Breast epithelium (tissue), 4 donors: ENCODE data around the gene APPL2. TPM values are rescaled to one million over a fixed set of nuclear protein-coding genes. Genes with fewer than 3 reads are reported as not detected.

ENCODE experiments used
- DNase-seq, 2 donors: peaks; one replicate each; pipeline ENCODE4 v3.0.0-alpha.2; 2019; ENCODE audit warnings: low spot score in 2 of 2
- H3K27ac ChIP-seq, 2 donors: fragments of 200-600 bp; sonication (generic) in 1 of 2; one replicate each; pipeline ENCODE4 v1.5.1; 2016 to 2019; ENCODE audit warnings: mild to moderate bottlenecking in 1 of 2
- H3K27me3 ChIP-seq, 2 donors: fragments of 200-600 bp; sonication (generic) in 1 of 2; one replicate each; pipeline versions ENCODE4 v1.5.1 to v1.6.0; 2017 to 2019; ENCODE audit warnings: control low read depth in 1 of 2, mild to moderate bottlenecking in 1 of 2
- H3K36me3 ChIP-seq: fragments of 200-600 bp; one replicate; pipeline ENCODE4 v1.5.1; 2019
- H3K4me1 ChIP-seq, 2 donors: fragments of 200-600 bp; sonication (generic); one replicate each; pipeline ENCODE4 v1.5.1; 2016 to 2019; ENCODE audit warnings: control low read depth in 1 of 2
- H3K4me3 ChIP-seq, 3 donors: fragments of 200-600 bp; sonication (generic); 1 replicate in 2 of 3; 2 replicates in 1 of 3; pipeline ENCODE4 v1.5.1; 2016 to 2019; ENCODE audit warnings: mild to moderate bottlenecking in 3 of 3, moderate library complexity in 2 of 3
- H3K9me3 ChIP-seq, 2 donors: fragments of 200-600 bp; sonication (generic) in 1 of 2; one replicate each; pipeline ENCODE4 v1.5.1; 2016 to 2019; ENCODE audit warnings: control low read depth in 1 of 2
- POLR2A ChIP-seq: fragments of 450-650 bp; IDR thresholded peaks from one replicate; pipeline ENCODE4 v1.6.1; 2016; ENCODE audit warnings: antibody characterized with exemption, mild to moderate bottlenecking, moderate library complexity
- POLR2AphosphoS5 ChIP-seq, 3 donors: sonication (generic); formaldehyde crosslinking; IDR thresholded peaks; one replicate each; pipeline ENCODE4 v1.6.1; 2017; ENCODE audit warnings: antibody characterized with exemption in 3 of 3
- intact Hi-C: fragments of 100-400 bp; cut with DNase I; formaldehyde crosslinking; loops from one replicate; pipeline ENCODE4 v1.15.1; 2023; ENCODE audit warnings: low total_unique reads
- total RNA-seq, 3 donors: library from RNA; depleted of rRNA; stranded (reverse); fragments of >200 nt; gene quantifications; one replicate each; pipeline ENCODE4 v1.1.0, GENCODE V29; 2016
- TF ChIP-seq, protein P1 (sequence below), 3 donors: fragments of 450-650 bp; IDR thresholded peaks; one replicate each; pipeline ENCODE4 v1.5.1; 2016 to 2017; ENCODE audit warnings: antibody characterized with exemption in 3 of 3, mild to moderate bottlenecking in 3 of 3, moderate library complexity in 3 of 3

Gene APPL2
- total RNA-seq, 3 donors from 2014 or later, result 73.0 to 130 (median 89.1) TPM

DNA sequence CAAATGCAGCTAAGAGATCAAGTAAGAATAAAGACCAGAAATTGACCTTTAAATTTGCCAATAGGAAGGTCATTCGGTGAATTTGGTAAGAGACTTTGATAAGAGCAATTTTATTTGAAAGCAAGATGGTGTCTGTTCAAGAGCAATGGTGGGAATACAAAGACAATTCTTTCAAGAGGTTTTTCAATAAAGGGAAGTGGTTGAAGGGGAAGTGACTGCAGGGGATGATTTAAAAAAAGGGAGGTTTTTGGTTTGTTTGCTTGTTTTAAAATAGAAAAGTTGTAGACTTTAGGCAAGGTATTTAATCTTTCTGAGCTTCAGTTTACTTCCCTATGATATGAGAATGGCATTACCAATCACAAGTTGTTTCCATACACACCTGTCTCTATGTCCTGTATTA, 4.3 kb upstream of the APPL2 start:
- Histone ChIP-seq H3K4me3 (no peak overlapping the region), H3K36me3 (no peaks in the 10 kb centered on the region), H3K4me1 (no peaks in the 10 kb centered on the region), H3K27ac (no peak overlapping the region), H3K9me3 (no peaks in the 10 kb centered on the region), H3K27me3 (no peaks in the 10 kb centered on the region)
- DNase-seq, result no peak
- no peak for TF ChIP-seq POLR2A
- TF ChIP-seq POLR2AphosphoS5 (IDR thresholded peaks at IDR 0.05), result no peak
- TF ChIP-seq, protein P1, sequence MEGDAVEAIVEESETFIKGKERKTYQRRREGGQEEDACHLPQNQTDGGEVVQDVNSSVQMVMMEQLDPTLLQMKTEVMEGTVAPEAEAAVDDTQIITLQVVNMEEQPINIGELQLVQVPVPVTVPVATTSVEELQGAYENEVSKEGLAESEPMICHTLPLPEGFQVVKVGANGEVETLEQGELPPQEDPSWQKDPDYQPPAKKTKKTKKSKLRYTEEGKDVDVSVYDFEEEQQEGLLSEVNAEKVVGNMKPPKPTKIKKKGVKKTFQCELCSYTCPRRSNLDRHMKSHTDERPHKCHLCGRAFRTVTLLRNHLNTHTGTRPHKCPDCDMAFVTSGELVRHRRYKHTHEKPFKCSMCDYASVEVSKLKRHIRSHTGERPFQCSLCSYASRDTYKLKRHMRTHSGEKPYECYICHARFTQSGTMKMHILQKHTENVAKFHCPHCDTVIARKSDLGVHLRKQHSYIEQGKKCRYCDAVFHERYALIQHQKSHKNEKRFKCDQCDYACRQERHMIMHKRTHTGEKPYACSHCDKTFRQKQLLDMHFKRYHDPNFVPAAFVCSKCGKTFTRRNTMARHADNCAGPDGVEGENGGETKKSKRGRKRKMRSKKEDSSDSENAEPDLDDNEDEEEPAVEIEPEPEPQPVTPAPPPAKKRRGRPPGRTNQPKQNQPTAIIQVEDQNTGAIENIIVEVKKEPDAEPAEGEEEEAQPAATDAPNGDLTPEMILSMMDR (IDR thresholded peaks at IDR 0.05), result no peak
- intact Hi-C loops, result no loop called here

DNA sequence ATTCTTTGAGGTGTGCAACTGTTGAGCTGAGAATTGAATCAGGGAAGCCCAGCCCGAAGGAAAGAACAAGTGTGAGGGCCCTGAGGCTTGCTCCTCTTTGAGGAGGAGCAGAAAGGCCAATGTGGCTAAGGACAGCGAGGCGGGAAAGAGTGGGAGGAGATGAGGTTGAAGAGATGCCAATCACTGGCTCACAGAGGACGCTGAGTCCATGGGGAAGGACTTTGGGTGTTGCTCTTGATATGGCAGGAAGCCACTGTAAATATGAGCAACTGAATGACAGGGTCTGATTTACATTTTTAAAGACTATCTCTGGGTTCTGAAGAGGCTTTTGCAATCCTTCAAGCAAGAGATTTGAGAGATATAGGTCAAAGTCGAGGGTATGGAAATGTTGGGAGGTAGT, 3.3 kb upstream of the APPL2 start:
- no peak overlapping the region for H3K4me3 ChIP-seq
- intact Hi-C loops, result no loop called here
- H3K27me3 ChIP-seq, result no peaks in the 10 kb centered on the region
- DNase-seq, result no peak
- H3K27ac ChIP-seq, result no peak overlapping the region
- peaks cover 0 to under 1% of the 10 kb centered on the region in 2 donors for H3K4me1 ChIP-seq
- no peaks in the 10 kb centered on the region for H3K9me3 ChIP-seq
- TF ChIP-seq POLR2A, result no peak
- TF ChIP-seq, protein P1 (IDR thresholded peaks at IDR 0.05), result no peak
- TF ChIP-seq POLR2AphosphoS5 (IDR thresholded peaks at IDR 0.05), result no peak
- no peaks in the 10 kb centered on the region for H3K36me3 ChIP-seq

DNA sequence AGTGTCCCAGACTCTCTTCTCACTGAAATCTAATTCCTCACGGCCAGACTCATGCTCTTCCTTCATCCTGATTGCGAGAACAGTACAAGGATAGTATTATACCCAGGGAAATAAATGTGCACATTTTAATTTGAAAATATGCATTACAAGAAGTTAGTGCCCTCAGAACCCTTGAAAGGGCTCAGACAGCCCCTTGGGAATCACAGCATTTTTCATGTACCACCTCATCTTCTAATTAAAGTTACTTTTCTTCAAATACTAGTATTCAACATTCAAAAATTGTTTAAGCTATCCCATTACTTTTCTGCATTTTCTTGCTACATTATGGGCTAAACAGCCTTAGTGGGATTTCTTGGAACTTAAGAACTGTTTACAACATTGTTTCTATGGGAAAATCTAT, 1.7 kb upstream of the APPL2 start:
- Histone ChIP-seq H3K27me3 (no peaks in the 10 kb centered on the region), H3K4me3 (no peak overlapping the region), H3K9me3 (no peaks in the 10 kb centered on the region), H3K36me3 (no peaks in the 10 kb centered on the region), H3K27ac (no peak overlapping the region), H3K4me1 (peaks cover 0 to 14% of the 10 kb centered on the region in 2 donors)
- DNase-seq, result no peak
- intact Hi-C loops, result no loop called here
- no peak for TF ChIP-seq POLR2AphosphoS5 (IDR thresholded peaks at IDR 0.05)
- no peak for TF ChIP-seq POLR2A
- TF ChIP-seq, protein P1 (IDR thresholded peaks at IDR 0.05), result no peak

DNA sequence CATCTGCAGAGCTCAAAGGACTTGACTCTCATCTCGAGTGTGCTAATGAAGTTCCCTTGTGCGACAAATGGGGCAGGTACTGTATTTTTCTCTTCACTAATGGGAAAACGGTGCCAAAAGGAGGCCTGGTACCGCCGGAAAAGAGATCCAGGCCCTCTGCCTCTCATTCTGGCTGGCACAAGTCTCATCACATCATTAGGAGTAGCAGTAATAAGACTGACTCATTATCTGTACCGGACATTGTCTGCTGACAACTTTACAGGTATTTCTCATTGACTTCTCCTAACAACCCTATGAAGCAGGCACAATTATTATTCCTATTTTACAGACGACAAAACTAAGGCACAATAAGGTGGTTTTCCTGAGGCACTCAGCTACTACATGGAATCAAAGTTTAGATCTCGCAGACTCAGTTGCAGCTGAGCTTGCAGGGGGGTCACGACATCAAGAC, 668 bp downstream of the APPL2 start:
- H3K4me3 ChIP-seq, result peak overlapping the region; percentile 87 to 97 (median 91)
- no peaks in the 10 kb centered on the region for H3K27me3 ChIP-seq
- peaks cover 0 to 14% of the 10 kb centered on the region in 2 donors for H3K4me1 ChIP-seq
- peak overlapping the region; percentile 95 to 96 for H3K27ac ChIP-seq
- no peak for TF ChIP-seq POLR2AphosphoS5 (IDR thresholded peaks at IDR 0.05)
- no peak for TF ChIP-seq POLR2A
- TF ChIP-seq, protein P1 (IDR thresholded peaks at IDR 0.05), result no peak
- DNase-seq, result no peak
- H3K9me3 ChIP-seq, result no peaks in the 10 kb centered on the region
- no peaks in the 10 kb centered on the region for H3K36me3 ChIP-seq
- intact Hi-C loops, result no loop called here

DNA sequence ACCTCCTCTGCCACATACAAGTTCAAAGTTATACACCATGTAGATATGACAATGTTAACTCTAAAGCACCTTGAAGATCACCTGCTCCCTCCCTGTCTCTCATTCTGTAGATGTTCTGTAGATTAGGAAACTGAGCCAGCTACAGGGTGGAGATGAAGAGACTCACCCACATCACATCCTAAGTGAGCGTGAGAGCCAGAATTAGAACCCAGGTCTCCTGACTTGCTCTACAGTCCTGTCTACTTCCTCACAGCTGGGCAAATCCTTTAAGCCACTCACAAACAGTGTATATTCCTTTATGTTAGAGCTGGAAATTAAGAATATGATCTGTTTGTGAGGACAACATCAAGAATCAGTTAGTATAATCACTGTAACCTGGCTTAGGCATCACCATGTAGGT, 1.8 kb downstream of the APPL2 start:
- TF ChIP-seq POLR2A (no peak), POLR2AphosphoS5 (IDR thresholded peaks at IDR 0.05) (no peak)
- TF ChIP-seq, protein P1 (IDR thresholded peaks at IDR 0.05), result no peak
- intact Hi-C loops, result no loop called here
- Histone ChIP-seq H3K36me3 (no peaks in the 10 kb centered on the region), H3K4me1 (peaks cover 0 to 14% of the 10 kb centered on the region in 2 donors), H3K9me3 (no peaks in the 10 kb centered on the region), H3K4me3 (peak overlapping the region; percentile 87 to 97 (median 91)), H3K27me3 (no peaks in the 10 kb centered on the region), H3K27ac (peak overlapping the region; percentile 95 to 96)
- DNase-seq, result no peak
